Measurements from ENCODE around the gene PCK1.

Gene PCK1

DNA sequence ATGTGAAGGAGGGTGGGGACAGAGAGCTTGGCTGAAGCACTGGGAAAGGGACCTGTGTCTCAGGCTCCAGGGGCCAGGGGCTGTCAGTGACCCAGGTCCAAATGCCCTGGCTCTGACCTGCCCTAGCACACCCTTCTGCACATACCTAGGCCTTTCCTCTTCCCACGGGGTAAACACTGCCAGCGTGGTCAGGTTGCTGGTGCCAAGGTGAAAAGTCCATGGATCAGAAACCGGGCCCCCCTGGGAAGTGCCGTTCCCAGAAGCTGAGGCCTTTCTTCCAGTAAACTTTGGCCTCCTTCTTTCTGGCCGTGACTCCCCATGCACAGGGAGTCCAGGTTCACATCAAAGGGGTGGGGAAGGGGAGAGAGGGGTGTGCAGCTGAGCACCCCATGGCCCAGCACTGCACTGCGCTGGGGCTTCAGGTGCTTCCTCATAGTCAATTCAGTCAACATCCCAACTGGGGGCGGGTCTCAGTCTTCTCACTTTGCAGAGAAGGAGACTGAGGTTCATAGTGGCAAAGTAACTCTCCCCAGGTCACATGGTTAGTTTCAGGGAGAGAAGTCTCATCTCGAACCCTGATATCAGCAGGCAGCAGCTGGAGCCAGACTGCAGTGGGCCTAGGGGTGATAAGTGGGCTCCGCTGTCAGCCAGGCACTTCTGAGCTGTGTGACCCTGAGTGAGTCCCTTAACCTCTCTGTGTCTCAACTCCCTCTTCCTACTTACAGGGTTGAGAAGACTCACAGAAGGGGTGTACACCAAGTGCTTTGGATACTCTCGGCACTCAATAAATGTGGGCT is 17.0 kb downstream of the PCK1 start:
- DNase-seq = no peak

DNA sequence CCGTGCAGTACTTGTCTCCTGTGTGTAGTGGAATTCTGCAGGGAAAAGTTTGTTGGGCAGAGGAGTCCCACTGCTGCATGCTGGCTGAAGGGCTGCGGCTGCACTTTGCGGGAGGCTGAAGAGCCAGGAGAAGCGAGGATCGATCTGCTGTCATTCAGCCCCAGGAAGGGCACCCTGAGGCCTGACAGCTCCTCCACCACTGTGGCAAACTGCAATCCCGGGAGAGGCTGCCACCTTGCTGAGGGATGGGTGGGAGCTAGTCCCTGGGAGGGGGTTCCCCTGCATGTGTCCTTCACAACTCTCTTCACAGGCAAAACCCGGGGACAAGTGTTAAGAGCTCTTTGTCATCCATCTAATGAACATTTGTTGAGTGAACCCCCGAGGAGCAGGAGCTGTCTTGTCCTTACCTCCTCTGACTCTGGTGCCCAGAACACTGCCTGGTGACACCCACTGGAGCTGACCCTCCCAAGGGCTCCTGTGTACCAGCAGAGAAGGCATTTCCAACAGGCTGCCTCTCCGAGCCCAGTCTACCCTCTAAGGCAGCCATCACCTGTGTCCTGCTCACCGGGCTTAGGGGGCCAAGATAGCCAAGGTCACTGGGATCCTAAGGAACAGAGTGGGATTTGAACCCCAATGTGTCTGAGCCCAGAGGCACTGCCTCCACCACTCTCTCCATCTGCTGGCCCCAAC is 17.7 kb downstream of the PCK1 start:
- no peak for DNase-seq

DNA sequence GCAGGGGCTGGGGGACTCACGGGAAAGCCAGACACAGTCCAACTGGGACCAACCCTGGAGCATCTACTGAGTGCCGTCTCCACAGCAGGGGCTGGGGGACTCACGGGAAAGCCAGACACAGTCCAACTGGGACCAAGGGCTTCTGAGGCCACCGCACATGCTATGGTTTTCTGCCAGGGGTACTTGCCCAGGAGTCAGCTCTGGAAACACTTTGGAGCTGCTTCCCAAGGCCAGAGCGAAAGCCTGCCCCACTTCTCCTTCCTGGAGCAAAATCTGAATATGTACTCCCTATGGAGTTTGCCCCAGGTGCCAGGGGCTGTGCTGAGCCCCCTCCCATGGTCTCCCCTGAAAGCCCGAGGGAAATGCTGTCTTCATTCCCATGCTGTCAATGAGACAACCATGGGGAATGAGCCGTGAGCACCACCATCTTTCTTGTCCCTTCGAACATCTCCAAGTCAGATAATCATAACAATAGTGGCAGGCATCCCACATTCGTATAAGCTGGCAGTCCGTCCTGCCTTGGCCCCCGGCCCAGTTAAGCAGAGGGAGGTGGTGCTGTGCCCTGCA is 18.5 kb downstream of the PCK1 start:
- no peak for DNase-seq

DNA sequence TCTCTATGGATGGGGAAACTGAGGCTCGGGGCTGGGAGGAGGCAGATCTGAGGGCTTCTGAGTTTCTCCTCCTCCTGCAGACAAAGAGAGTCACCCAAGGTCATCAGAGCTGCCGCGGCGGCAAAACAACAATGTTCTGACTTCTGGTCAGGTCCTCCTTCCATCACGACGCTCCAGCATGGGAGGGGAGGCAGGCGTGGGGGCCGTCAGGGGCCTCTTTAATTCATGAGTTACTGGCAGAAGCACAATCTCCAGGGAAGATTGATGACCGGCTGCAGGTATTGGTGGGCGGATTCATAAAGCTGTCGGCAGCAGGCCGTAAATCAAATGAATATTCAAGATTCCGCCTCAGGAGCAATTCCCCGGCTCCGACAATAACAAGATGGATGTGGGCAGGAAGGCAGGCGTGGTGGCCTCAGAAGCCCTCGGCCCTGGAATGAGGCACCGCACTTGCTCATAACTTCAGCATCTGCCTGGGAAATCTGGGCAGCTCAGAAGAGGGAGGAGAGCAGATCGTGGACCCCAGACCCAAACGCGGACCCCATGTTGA is 19.1 kb downstream of the PCK1 start:
- no peak for DNase-seq

DNA sequence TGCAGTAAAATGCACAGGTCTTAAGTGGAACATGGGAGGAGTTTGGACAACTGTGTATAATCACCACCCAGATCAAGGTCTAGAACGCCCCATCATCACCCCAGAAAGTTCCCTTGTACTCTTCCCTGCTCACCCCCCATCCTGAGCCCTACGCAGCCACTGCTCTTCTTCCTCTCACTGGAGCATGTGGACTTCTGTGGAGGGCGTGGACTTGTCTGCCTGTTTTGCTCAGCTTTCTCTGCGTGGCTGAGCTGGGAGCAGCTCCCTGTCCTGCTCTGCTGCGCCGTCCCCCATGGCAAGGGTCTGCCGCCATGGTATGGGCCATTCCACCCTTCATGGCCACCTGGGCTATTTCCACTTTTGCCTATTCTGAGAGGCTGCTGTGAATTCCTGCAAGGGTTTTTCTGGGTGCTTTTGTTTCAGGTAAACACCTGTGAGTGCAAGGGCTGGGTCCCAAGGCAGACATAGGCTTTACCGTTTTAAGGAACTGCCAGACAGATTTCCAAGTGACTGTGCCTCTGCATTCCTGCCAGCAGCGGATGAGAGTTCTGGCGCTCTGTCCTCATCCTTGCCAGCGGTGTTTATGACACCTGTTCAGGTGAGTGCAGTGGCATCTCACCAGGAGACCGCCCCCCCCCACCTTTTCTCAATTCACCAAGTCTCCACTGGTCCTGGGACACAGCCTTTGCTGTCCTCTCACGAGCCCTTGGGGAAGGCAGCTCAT is 19.7 kb downstream of the PCK1 start:
- DNase-seq = no peak

DNA sequence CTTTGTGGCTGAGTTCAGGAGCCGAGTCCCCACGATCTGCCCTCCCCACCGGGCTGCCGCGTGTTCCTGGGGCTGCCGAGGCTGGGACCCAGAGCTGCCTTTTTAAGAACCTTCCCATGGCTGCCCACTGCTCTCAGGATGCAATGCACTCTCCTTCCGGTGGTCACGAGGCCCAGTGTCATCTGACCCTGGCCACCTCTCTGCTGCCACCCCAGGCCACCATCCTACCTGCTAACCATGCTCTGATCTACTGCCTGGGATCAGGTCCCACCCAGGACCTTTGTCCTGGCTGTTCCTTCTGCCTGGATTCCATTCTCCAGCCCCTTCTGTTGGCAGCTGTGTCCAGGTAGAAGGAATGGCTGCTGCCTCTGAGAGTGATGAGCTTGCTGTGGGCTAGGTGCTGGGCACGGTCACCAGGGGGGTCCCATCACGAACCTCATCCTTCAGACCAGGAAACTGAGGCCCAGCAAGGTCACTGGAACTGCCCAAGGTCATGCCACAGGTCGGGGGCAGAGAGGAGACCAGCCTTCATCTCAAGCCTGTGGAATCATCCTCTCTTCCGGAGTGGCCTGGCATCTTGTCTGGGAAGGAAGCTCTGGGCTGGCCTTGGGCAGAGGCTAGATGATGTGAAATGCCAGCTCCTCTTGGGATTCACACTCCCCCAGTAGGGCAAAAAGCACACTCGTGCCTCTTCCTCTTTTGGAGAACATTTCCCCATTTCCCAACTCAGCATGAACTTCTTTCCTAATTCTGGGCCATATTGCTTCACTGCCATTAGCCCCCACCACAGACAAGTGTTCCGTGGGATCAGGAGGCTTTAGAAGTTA is 20.5 kb downstream of the PCK1 start:
- DNase-seq = no peak

DNA sequence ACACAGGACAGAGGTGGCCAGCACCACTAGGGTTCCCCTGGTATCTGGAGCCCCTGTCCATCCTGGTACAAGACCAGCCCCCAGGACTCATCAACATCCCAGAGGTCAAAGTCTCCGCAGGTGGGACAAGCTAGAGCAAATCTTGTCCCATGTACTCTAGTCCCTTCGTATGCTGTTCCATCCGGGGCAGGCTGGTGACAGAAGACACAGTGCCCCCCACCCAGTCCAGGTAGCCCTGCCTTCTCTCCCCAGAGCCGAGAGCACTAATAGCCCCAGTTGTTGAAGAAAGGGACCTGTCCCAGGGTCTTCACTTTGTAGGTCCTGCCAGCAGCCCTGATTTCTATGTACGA is 21.1 kb downstream of the PCK1 start:
- DNase-seq = no peak

DNA sequence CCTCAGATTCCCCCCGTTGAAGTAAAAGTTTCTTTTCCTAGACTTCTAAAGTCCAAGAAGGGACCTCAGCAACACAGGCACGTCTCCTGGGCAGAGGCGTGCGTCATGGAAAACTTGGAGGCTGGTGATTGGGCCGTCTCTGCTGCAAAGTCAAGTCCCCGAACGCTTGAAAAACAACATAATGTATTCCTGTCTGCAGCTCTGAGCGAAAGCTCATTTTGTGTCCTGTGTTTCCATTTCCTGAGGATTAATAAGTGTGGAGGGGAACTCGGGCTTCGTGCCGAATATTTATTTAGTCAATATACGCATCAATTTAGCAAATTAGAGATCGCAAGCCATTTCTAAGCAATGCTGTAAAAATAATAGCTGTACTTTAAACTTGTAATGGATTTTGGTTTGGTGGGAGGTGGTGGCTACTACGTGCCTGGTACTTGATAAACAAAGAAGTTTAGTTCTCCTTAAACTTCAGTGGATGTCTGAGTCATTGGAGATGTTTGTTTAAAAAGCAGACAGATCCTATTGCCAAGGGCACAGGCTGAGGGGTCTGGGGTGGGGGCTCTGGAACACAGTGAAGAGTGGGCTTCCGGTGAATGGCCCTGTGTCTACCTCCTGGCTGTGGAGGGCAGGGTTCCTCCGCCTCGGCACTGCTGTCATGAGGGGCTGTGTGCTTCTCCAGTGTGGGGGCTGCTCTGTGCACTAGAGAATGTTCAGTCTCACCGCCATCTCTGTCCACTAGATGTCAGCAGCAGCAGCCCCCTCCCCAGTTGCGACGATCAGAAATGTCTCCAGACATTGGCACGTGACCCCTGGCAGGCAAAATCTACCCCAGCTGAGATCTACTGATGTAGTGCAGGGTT is 21.8 kb downstream of the PCK1 start:
- no peak for DNase-seq

DNA sequence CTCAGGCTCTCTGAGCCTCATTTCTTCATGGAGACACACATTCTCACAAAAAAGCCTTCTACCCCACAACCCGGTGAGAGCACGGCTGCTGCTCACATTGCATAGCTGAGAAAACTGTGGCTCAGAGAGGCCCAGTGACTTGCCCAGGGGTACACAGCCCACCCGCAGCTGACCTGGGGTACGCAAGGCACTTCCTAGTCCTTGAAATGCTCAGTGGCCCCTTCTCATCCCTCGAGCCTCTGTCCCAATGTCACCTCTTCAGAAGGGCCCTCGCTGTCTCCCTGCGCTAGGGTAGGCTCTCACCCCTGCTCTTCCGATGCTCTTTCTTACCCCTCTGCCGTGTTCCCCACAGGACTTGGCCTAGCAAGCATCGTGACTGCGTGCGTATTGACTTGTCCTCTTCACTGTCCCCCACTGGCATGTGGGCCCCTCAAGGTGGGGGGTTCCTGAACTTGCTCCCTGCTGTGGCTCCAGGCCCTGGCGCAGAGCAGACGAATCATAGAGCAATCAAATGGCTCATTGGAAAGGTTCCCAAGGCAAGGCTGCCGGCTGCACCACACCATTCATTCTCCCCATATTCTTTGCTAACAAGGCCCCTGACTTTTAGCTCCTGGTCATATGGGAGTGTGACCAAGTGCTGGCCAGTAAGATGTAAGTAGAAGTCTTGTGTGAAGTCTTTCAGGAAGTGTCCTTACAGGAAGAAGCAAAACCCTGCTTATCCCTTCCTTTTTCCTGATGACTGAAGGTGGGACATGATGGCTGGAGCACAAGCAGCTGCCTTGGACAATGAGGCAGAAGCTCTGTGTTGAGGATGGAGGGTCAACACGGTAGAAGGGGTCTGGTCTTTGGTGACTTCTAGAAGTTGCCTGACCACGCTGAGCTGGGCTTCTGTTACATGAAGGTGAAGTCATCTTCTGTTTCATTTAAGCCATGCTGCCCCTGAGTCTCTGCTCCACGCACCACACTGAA is 22.7 kb downstream of the PCK1 start:
- DNase-seq = no peak

DNA sequence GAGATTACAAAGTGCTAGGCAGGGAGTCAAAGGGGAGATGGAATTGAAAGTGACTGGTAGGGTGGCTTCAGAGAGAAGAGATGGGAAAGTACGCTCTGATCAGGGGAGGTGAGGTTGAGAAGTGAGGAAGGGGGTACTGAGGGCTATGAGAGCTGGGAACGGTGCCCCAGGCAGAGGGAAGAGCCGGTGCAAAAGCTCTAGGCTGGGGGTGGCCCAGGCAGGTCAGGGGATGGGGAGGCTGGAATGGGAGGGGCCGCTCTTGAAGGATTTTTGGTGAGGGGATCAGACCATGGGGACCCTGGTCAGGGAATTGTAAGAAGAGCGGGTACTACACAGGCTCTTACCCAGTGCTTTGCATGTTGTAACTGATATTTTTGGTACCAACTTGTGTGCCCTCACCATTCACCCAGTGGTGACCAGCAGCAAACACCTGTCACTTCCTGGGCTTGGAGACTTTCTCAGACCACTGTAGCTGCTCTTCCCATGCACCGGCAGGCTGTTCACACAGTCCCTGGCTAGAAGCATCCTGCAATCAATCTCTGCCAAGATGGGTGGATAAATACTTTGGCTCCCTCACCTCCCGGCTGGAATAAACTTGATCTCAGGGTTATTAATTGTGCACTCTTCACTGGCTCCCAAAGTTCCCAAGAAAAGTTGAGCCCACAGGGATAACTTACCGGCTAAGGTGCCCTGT is 24.0 kb downstream of the PCK1 start:
- no peak for DNase-seq

DNA sequence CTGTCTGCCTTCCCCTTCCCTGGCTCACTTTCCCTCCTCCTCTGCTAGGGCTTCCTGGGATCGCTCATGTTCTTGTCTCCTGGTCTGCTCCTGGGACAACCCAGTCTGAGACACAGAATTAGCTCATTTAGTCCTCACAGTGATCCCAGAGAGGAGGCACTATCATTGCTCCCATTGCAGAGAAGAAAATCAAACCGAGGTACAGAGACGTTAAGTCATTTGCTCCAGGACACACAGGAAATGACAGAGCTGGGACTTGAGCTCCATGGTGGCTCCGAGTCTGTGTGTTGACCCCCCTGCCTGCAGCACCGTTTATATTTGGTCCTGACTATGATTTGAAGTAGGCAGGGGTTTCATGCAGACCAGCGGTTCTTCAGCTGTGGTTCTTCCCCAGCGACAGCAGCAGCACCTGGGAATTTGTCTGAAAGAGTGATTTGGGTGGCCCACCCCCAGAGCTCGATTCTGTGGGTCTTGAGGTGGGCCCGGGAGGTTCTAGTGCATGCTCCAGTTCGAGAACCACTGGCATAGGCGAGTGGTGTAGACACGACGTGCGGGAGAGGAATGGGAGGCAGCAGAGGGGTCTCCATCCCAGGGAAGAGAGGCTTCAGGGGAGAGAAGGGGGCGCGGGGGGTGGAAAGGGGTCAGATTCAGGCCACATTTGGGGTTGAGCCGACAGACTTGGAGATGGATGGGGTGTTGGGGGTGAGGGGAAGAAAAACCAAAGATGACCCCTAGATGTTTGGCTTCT is 24.7 kb downstream of the PCK1 start:
- DNase-seq = no peak

DNA sequence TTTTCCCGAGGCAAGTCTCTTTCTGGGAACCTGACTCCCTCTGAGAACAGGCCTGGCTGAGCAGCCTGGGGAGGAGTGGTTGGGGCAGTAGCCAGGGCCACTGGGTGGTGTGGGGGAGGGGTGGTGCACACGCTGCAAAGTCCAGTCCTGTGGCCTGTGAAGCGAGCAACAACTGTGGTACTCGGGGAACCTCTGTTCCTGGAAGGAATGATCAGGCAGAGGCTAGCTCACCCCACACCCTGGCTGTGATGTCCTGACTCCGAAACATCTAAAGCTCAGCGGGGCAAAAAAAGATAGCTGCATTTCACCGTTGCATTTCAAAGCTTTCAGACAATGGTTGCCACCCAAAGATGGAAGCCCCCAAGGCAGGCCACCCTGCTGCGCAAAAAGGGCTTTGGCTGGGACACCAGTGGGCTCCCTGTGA is 25.5 kb downstream of the PCK1 start:
- DNase-seq = no peak

DNA sequence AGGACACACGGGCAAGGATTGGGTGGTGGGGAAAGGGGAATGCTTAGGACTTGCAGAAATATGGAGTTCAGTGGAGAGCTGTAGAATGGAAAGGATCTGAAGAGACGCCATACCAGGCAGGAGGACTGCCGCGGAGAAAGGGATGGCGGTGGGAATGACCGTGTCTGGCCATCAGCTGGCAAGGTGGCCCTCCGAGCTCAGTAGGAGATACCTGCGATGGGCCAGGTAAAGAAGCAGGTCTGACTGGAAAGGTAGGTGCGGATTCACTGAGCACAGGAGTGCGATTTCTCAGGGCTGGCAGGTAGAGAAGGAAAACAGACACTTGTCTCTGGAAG is 26.0 kb downstream of the PCK1 start:
- DNase-seq = no peak

DNA sequence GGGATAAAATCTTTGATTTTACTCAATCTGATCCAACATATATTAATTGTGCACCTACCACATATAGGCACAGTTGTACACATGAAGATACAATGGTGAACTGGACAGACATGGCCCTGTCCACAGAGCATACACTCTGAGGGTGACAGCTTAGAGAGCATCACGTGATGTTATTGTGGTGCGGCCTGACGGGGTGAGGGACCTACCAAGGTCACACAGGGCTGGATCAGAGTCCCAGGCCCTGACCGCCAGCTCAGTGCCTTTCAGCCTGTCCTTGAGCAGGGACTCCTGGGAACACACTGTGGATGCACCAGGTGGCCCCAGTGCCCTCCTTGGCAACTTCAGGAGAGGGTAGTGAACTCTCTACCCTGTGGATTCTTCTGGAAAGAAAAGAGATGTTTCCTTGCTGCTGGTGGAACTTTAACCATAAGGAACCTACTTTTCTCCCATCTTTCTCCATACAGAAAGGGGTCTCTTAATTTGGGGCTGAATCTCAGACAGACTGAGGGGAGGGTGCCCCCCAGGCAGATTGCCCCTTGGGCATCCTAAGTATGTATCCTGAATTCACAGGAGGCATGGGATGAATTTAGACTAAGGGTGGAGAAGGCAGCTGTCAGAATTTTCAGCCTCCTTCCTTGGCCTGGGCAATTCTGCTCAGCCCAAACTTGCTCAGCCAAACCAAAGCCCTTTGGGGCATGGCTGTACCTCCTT is 26.5 kb downstream of the PCK1 start:
- DNase-seq = no peak

DNA sequence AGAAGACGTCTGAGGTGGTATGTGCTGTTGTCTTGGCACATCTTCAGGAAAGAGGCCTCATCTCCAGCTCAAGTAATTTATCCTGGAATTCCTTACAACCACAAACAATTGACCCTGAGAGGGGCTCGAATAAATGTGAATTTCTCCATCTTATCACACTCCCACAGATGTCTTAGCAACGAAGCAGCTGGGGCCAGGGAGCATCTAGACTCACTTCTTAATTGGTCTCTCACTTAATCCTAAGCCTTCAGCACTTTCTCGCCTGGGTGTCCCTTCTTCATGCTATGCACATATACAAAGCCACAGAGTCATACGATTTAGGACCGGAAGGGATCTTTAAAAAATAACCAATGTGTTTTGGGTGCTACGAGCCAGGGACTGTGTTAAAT is 27.1 kb downstream of the PCK1 start:
- DNase-seq = no peak

DNA sequence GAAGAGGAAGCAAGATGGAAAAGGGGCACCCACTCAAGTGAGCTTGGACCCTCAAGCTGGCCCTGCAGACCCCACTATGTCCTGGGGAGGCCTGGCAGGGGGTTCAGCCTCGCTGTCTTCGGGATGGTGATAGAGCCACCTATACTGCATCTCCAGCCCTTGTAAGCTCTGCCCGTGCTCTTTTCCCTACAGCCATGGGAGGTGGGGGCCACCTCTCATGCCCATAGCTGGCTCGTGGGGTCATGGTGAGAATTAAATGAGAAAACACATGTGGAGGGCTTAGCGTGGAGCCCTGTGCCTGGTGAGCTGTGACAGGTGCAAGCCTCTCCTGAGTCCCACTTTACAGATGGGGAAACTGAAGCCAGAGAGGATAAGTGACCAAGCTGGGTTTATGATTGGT is 27.7 kb downstream of the PCK1 start:
- DNase-seq = no peak

DNA sequence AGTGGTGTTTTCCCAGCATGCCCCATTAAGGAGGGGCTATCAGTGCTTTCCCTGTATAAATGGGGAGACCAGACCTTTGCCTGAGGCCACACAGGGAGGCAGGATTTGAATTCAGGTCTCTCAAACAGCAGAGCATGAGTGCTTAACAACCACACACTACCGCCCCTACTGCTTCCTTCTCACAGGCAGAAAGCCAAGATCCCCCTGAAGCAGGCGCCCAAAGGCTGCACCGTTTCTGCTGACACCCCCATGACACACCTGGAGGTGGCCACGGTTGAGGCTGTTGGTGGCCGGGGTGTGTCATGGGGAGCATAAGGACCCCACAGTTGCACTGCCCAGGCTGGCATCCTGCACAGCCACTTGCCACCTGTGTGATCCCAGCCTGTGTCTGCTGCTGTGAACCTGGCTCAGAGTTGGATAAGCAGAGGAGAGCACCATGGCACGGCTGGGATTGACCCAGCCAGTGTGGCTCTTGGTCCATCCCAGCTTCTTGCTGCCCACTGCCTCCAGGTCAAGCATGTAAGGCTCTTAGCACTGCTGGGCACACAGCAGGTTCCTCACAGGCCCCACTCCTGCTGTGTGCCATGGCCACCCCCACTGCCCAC is 28.3 kb downstream of the PCK1 start:
- no peak for DNase-seq
